Naive B cell (primary cell): Measurements from ENCODE around the gene C14orf132. TPM values are rescaled to one million over a fixed set of nuclear protein-coding genes. Genes with fewer than 3 reads are reported as not detected.

Experiments
- ATAC-seq, 2 donors: fragments of 150-1000 bp; cut with Tn5 transposase; 2 replicates each; pipeline ENCODE4 v1.10.0; 2021; ENCODE audit warnings: low read depth in 2 of 2, mild to moderate bottlenecking in 2 of 2, moderate library complexity in 2 of 2
- DNase-seq: peaks from one replicate; pipeline ENCODE4 v3.0.0; 2022
- H3K27ac Mint-ChIP-seq, 6 donors: one replicate each; pipeline ENCODE4 v1.8.0; 2020 to 2022; ENCODE audit warnings: mild to moderate bottlenecking in 6 of 6, mixed read lengths in 6 of 6, moderate library complexity in 5 of 6, inconsistent platforms in 2 of 6
- H3K27me3 Mint-ChIP-seq, 3 donors: one replicate each; pipeline ENCODE4 v1.8.0; 2021 to 2022; ENCODE audit warnings: mixed read lengths in 3 of 3, mild to moderate bottlenecking in 1 of 3
- H3K36me3 Mint-ChIP-seq, 2 donors: one replicate each; pipeline ENCODE4 v1.8.0; 2020 to 2022; ENCODE audit warnings: mixed read lengths in 2 of 2, inconsistent platforms in 1 of 2, mild to moderate bottlenecking in 1 of 2
- H3K4me1 Mint-ChIP-seq, 3 donors: one replicate each; pipeline ENCODE4 v1.8.0; 2020 to 2022; ENCODE audit warnings: mixed read lengths in 3 of 3, inconsistent platforms in 1 of 3, mild to moderate bottlenecking in 1 of 3, moderate library complexity in 1 of 3
- H3K4me3 Mint-ChIP-seq, 8 donors: one replicate each; pipeline ENCODE4 v1.8.0; 2020 to 2022; ENCODE audit warnings: mild to moderate bottlenecking in 8 of 8, mixed read lengths in 8 of 8, moderate library complexity in 8 of 8, inconsistent platforms in 2 of 8
- H3K9me3 Mint-ChIP-seq, 7 donors: one replicate each; pipeline ENCODE4 v1.8.0; 2020 to 2022; ENCODE audit warnings: mixed read lengths in 7 of 7, mild to moderate bottlenecking in 5 of 7, inconsistent platforms in 2 of 7, moderate library complexity in 1 of 7
- polyA plus RNA-seq, 6 donors: library from polyadenylated mRNA; unstranded; fragments of 300-500 nt; fragmentation: Illumina TruSeq; gene quantifications; one replicate each; pipeline ENCODE4 v1.2.3, GENCODE V29; 2021; ENCODE audit warnings: low read depth in 6 of 6

Gene C14orf132
- under 1 TPM in 4 of 6 donors, not detected in 2; 0.28 to 0.87 (median 0.71) TPM for polyA plus RNA-seq

DNA sequence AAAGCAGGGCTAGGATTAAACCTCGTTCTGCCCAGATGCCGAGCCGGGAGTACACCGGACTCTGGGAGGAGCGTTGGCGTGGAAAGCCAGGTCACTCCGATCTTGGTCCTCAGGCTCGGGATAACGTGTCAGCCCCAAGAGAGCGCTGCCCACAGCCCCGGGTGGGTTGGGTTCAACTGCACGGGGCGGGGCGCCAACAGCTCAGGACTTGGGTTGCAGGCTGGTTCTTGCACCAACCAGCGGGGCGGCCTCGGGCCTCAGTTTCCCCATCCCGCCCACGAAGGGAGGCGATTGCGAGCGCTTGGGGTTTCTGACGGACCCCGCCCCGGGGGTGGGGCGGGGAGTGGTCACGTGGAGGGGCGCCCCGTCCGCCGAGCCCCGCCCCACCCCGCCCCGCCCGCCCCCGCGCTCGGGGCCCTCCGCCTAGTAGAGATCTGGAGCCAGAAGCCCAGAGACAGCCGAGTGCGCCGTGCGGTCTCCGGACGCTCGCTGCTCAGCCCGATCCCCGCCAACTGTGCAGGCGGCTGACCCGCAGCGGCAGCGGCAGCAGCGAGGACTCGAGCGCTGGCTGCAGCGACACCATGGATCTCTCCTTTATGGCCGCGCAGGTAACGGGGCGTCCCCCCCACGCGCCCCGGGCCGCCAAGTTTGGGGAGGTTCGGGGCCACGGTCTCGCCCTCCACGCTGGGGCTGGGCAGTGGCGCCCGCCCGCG, at the start of gene C14orf132:
TSS of gene C14orf132 (plus strand) at position 443 of the 713 bp plus-strand sequence. CDS start at position 582, 139 bp downstream.
- Mint-ChIP-seq H3K36me3 (no peaks in the 10 kb centered on the region), H3K27me3 (peaks cover 49 to 71% (median 57%) of the 10 kb centered on the region in 3 donors), H3K4me1 (peaks cover 11 to 23% (median 21%) of the 10 kb centered on the region in 3 donors), H3K27ac (peak within 1 kb of the TSS in 4 of 6 donors; percentile 22 to 80 (median 44)), H3K4me3 (peak within 1 kb of the TSS; percentile 84 to 92 (median 87)), H3K9me3 (peaks cover 0 to 5% (median 0%) of the 10 kb centered on the region in 7 donors)
- ATAC-seq (peak; percentile 79 to 81), DNase-seq (peak; percentile 24)

DNA sequence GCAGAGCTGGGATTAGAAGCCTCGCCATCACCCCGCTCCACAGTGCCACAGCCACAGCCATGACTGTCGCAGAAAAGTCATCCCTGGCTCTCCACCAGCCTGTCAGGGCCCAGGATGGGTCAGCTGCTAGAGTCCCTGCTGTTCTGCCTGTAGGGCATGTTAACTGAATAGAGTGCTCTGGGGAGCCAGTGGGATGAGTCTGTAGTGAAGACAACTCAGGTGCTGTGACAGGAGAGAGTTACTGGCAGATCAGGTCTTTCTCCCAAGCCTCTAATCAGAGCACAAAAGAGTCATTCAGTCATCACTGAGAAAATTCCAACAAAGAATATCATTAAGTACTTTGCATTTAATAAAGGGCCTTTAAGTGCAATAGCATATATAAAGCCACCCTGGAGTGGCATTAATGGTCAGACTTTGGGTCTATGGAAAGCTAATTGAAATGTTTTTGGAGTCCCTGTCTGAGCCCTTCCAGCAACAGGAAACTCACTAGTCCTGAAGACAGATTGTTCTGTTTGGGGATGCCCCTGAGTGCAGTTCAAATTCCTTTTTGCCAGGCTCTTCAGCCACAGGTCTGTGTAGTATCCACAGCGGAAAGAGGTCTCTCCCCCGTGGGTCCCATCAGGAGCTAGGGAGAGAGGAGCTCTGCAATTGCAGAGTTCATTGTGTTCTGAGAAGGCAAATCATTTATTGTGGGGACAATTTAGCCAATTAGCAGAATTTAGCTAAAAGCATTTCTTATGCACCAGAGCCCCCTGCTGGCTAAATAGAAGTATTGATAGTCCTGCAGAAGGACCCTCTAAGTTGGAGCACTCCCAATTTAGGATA, 45.2 kb upstream of the C14orf132 start:
- peak; percentile 62 for DNase-seq
- peak in 1 of 2 donors; percentile 43 for ATAC-seq
- Mint-ChIP-seq H3K9me3 (peaks cover 11 to 28% (median 18%) of the 10 kb centered on the region in 7 donors), H3K4me1 (peaks cover 0 to 5% (median 3%) of the 10 kb centered on the region in 3 donors), H3K27me3 (peaks cover 36 to 63% (median 45%) of the 10 kb centered on the region in 3 donors), H3K4me3 (no peak overlapping the region), H3K27ac (no peak overlapping the region), H3K36me3 (peaks cover 5 to 26% of the 10 kb centered on the region in 2 donors)

DNA sequence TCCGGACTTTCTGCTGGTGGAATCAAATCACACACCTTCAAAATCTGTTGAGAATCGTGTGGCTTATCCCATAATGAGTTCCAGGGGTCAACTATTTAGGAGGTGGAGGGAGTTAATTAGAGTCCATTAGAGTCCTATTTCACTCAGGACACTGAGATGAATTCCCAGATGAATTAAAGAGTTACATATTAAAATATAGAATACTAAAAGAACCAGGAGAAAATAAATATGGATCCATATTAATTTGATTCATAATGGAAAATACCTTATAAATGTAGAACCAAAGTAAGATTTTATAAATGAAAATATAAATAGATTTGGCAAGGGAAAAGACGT, 44.6 kb upstream of the C14orf132 start:
- Mint-ChIP-seq H3K27ac (peak overlapping the region in 1 of 6 donors; percentile 18), H3K27me3 (peaks cover 41 to 63% (median 45%) of the 10 kb centered on the region in 3 donors), H3K36me3 (peaks cover 5 to 26% of the 10 kb centered on the region in 2 donors), H3K9me3 (peaks cover 11 to 28% (median 18%) of the 10 kb centered on the region in 7 donors), H3K4me3 (no peak overlapping the region), H3K4me1 (peaks cover 0 to 5% (median 3%) of the 10 kb centered on the region in 3 donors)
- ATAC-seq (no peak), DNase-seq (no peak)

DNA sequence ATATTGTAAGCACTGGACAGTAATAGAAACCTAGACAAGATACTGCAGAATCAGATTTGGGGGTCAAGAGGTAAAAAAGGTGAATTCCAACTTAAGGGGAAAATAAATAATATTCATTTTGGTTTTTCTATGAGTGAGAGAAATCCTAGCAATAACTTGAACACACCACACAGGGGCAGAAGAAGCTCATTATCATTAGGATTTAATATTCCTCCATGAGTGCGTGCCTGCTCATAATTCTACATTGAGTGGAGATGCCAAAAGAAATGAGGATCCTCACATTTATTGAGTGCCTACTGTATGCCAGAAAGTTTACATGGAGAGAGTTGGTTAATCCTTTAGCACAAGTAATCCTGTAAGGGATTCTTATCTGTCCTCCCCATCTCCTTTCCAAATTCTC, 40.5 kb upstream of the C14orf132 start:
- no peak overlapping the region for H3K4me3 Mint-ChIP-seq
- H3K36me3 Mint-ChIP-seq, result no peaks in the 10 kb centered on the region
- peaks cover 0 to 5% (median 3%) of the 10 kb centered on the region in 3 donors for H3K4me1 Mint-ChIP-seq
- ATAC-seq (no peak), DNase-seq (no peak)
- H3K27ac Mint-ChIP-seq, result peak overlapping the region in 1 of 6 donors; percentile 81
- peaks cover 65 to 78% (median 72%) of the 10 kb centered on the region in 3 donors for H3K27me3 Mint-ChIP-seq
- H3K9me3 Mint-ChIP-seq, result peaks cover 0 to 13% (median 10%) of the 10 kb centered on the region in 7 donors

DNA sequence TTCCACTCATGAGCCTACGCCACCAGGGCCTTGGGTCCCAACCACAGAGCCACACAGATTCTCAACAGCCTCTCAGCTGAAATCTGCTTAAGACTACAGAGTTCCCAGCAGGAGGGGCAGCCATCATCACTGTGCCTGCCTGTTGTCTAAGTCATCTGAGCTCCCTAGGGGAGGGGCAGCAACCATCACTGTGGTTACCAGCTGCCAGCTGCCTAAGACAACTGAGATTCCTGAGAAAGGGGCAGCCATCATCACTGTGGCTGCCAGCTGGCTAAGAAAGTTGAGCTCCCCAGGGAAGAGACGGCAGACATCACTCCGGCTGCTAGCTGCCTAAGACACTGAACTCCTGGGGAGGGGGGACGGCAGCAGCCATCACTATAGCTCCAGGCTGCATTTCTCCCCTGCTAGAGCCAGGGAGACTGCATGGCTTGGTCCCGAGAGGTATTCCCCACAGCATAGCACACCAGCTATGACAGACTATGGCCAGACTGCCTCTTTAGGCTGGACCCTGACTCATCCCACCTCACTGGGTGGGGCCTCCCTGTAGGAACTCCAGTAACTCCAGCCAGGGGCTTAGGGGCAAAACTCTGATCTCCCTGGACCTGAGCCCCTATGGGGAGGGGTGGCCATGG, 37.2 kb upstream of the C14orf132 start:
- Mint-ChIP-seq H3K4me1 (no peaks in the 10 kb centered on the region), H3K4me3 (no peak overlapping the region), H3K9me3 (peaks cover 3 to 33% (median 22%) of the 10 kb centered on the region in 7 donors), H3K27me3 (peaks cover 60 to 95% (median 89%) of the 10 kb centered on the region in 3 donors), H3K36me3 (peaks cover 0 to 8% of the 10 kb centered on the region in 2 donors), H3K27ac (no peak overlapping the region)
- no peak for DNase-seq
- no peak for ATAC-seq

DNA sequence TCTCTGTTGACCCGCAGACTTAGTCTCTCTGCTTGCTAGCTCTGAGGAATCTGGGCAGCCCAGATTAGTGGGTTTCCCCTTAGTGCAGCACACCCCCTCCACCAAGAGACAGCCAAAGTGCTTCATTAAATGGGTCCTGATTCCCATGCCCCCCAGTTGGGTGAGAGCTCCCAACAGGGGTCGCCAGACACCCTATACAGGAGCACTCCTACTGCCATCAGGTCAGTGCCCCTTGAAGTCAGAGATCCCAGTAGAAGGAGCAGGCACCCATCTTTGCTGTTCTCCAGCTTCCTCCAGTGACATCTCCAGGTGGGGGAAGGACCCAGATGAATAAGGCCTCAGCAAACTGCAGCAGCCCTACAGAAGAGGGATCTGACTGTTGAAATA, 36.7 kb upstream of the C14orf132 start:
- H3K4me1 Mint-ChIP-seq, result no peaks in the 10 kb centered on the region
- H3K36me3 Mint-ChIP-seq, result peaks cover 0 to 8% of the 10 kb centered on the region in 2 donors
- H3K9me3 Mint-ChIP-seq, result peaks cover 3 to 35% (median 23%) of the 10 kb centered on the region in 7 donors
- DNase-seq (no peak), ATAC-seq (no peak)
- H3K27ac Mint-ChIP-seq, result no peak overlapping the region
- H3K27me3 Mint-ChIP-seq, result peaks cover 56 to 95% (median 84%) of the 10 kb centered on the region in 3 donors
- no peak overlapping the region for H3K4me3 Mint-ChIP-seq

DNA sequence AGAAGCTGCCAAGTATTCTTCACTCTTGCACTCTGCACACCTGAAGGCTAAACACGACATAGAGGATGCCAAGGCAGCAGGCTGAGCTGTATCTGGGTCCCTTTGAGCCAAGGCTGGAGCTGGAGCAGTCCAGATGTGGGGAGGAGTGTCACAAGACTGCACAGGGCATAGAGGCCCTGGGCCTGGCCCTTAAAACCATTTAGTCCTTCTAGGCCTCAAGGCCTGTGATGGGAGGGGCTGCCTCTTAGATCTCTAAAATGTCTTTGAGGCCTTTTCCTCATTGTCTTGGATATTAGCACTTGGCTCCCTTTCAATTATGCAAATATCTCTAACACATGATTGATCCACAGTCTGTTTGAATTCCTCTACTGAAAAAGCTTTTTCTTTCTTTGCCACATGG, 28.0 kb upstream of the C14orf132 start:
- Mint-ChIP-seq H3K36me3 (peaks cover 0 to 9% of the 10 kb centered on the region in 2 donors), H3K4me3 (no peak overlapping the region), H3K9me3 (peaks cover 7 to 23% (median 18%) of the 10 kb centered on the region in 7 donors), H3K4me1 (peaks cover 18 to 23% (median 20%) of the 10 kb centered on the region in 3 donors), H3K27ac (peak overlapping the region in 1 of 6 donors; percentile 60), H3K27me3 (peaks cover 0 to 9% (median under 1%) of the 10 kb centered on the region in 3 donors)
- ATAC-seq (no peak), DNase-seq (no peak)

DNA sequence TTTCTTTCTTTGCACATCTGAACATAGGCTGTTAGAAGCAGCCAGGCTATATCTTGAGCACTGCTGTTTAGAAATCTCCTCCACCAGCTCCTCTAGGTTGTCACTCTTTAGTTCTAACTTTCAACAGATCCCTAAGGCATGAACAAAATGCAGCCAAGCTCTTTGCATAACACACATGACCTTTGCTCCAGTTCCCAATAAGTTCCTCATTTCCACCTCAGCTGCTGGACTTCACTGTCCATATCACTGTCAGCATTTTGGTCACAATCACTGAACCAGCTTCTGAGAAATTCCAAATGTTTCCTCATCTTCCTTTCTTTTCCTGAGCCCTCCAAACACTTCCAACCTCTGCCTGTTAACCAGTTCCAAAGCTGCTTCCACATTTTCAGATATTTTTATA, 27.6 kb upstream of the C14orf132 start:
- ATAC-seq, result no peak
- peaks cover 0 to 5% (median 1%) of the 10 kb centered on the region in 3 donors for H3K27me3 Mint-ChIP-seq
- H3K27ac Mint-ChIP-seq, result peak overlapping the region in 2 of 6 donors; percentile 60 to 63
- peaks cover 18 to 23% (median 20%) of the 10 kb centered on the region in 3 donors for H3K4me1 Mint-ChIP-seq
- H3K36me3 Mint-ChIP-seq, result peaks cover 0 to 9% of the 10 kb centered on the region in 2 donors
- no peak for DNase-seq
- H3K4me3 Mint-ChIP-seq, result peak overlapping the region in 2 of 8 donors; percentile 20 to 25
- H3K9me3 Mint-ChIP-seq, result peaks cover 7 to 23% (median 18%) of the 10 kb centered on the region in 7 donors

DNA sequence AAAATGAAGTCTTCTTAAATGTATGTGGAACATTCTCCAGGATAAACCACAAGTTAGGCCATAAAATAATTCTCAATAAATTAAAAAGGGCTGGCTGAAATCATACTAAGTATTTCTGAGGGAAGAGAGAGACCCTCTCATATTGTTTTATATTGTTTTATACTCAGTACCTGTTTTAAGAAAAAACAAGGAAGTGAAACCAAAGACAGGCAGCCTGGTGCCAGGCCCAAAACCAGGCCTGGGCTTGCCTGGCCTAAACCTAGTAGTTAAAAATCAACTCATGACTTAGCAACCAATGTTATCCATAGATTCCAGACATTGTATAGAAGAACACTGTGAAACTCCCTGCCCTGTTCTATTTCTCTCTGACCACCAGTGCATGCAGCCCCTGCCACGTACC, 26.4 kb upstream of the C14orf132 start:
- DNase-seq, result peak; percentile 58
- Mint-ChIP-seq H3K4me1 (peaks cover 18 to 23% (median 20%) of the 10 kb centered on the region in 3 donors), H3K27ac (peak overlapping the region in 5 of 6 donors; percentile 8 to 78 (median 33)), H3K4me3 (peak overlapping the region in 1 of 8 donors; percentile 60), H3K27me3 (peaks cover 6 to 13% (median 12%) of the 10 kb centered on the region in 3 donors), H3K36me3 (peaks cover 0 to 13% of the 10 kb centered on the region in 2 donors), H3K9me3 (peaks cover 7 to 21% (median 17%) of the 10 kb centered on the region in 7 donors)
- peak; percentile 53 to 61 for ATAC-seq

DNA sequence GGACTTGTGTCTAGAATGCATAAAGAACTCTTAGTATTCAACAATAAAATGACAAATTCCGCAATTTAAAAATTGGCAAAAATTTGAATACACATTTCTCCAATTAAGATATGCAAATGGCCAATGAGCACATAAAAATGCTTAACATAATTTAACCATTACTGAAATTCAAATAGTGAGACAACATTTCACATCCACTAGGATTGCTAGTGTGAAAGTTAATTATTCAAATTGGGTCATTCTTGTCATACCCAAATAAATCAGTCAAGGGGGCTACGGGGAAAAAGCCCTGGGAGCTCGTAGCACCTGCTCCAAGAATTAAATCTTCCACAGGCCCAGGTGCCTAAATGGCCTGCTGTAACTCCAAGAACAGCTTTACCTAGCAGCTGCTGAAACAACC, 25.0 kb upstream of the C14orf132 start:
- Mint-ChIP-seq H3K27ac (no peak overlapping the region), H3K4me1 (peaks cover 18 to 23% (median 20%) of the 10 kb centered on the region in 3 donors), H3K27me3 (peaks cover 19 to 26% (median 24%) of the 10 kb centered on the region in 3 donors), H3K9me3 (peaks cover 8 to 21% (median 17%) of the 10 kb centered on the region in 7 donors), H3K36me3 (peaks cover 0 to 23% of the 10 kb centered on the region in 2 donors), H3K4me3 (no peak overlapping the region)
- ATAC-seq (no peak), DNase-seq (no peak)

DNA sequence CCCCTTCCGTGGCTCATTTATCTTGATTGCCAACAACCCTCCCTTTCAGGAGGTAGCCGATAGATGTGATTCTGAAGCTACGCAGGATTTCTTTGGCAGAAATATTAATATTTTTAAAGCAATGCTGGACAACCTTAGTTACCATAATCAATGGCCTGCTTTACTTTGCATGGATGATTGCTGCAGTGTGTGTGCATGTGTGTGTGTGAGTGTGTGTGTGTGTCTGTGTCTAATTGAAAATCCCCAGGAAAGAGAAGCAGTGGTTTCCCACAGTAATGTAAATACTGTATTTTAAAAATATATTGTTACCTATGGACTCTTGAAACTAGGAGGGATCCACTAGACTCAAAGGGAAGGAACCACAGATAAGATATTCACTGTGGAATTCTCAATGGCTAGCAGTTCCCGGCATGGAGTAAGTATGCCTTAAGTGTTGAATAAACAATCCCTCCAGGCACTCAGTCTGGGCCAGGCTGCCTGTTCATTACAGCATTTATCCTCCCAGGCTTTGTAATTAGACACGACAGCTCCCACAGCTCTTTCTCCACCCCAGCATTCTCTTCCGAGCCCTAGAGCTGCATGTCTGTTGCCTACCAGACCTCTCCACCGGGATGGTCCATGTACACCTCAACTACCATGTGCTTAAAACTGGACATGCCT, 22.5 kb upstream of the C14orf132 start:
- peak overlapping the region in 1 of 6 donors; percentile 6 for H3K27ac Mint-ChIP-seq
- H3K36me3 Mint-ChIP-seq, result peaks cover 0 to 19% of the 10 kb centered on the region in 2 donors
- no peak overlapping the region for H3K4me3 Mint-ChIP-seq
- peaks cover 15 to 18% (median 16%) of the 10 kb centered on the region in 3 donors for H3K4me1 Mint-ChIP-seq
- DNase-seq (no peak), ATAC-seq (no peak)
- peaks cover 31 to 46% (median 41%) of the 10 kb centered on the region in 3 donors for H3K27me3 Mint-ChIP-seq
- peaks cover 2 to 8% (median 4%) of the 10 kb centered on the region in 7 donors for H3K9me3 Mint-ChIP-seq

DNA sequence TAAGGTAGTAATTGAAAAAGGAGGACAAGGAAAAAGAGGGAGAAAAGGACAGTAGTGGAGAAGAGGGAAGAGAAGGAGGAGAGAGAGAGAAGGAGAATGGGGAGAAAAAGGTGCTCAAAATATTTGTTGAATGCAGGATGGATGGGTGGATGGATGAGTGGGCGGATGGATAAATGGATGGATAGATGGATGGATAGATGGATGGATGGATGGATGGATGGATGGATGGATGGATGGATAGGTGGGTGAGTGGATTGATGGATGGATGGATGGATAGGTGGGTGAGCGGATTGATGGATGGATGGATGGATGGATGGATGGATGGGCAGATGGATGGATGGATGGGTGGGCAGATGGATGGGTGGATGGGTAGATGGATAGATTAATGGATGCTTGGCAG, 21.3 kb upstream of the C14orf132 start:
- ATAC-seq, result no peak
- Mint-ChIP-seq H3K9me3 (peaks cover 0 to 5% (median 2%) of the 10 kb centered on the region in 7 donors), H3K4me3 (no peak overlapping the region), H3K36me3 (peaks cover 0 to 15% of the 10 kb centered on the region in 2 donors), H3K4me1 (peaks cover 3 to 6% (median 4%) of the 10 kb centered on the region in 3 donors), H3K27ac (peak overlapping the region in 1 of 6 donors; percentile 62), H3K27me3 (peaks cover 43 to 54% (median 48%) of the 10 kb centered on the region in 3 donors)
- no peak for DNase-seq
